GM13976 (cell line): ENCODE measurements around the gene PTPN1.
A peak's percentile ranks its signal among the peaks of the same experiment; 100 is the strongest.

Experiments
- DNase-seq: peaks from one replicate; pipeline ENCODE4 v3.0.0; 2012; ENCODE audit warnings: low spot score
- in situ Hi-C: fragments of 300-500 bp; cut with MboI; formaldehyde crosslinking; loops from one replicate; pipeline ENCODE4 v1.12.0; 2022; ENCODE audit warnings: low sequenced_read_pairs, mixed read lengths, inconsistent platforms; ENCODE audit not compliant: unreplicated experiment
- TF ChIP-seq, protein P1 (sequence below): IDR thresholded peaks from 2 replicates; pipeline ENCODE4 v1.5.1; 2012; ENCODE audit warnings: borderline replicate concordance, mild to moderate bottlenecking; ENCODE audit not compliant: insufficient read depth; ENCODE audit errors: extremely low read depth, missing control alignments, control extremely low read depth

Gene PTPN1

DNA sequence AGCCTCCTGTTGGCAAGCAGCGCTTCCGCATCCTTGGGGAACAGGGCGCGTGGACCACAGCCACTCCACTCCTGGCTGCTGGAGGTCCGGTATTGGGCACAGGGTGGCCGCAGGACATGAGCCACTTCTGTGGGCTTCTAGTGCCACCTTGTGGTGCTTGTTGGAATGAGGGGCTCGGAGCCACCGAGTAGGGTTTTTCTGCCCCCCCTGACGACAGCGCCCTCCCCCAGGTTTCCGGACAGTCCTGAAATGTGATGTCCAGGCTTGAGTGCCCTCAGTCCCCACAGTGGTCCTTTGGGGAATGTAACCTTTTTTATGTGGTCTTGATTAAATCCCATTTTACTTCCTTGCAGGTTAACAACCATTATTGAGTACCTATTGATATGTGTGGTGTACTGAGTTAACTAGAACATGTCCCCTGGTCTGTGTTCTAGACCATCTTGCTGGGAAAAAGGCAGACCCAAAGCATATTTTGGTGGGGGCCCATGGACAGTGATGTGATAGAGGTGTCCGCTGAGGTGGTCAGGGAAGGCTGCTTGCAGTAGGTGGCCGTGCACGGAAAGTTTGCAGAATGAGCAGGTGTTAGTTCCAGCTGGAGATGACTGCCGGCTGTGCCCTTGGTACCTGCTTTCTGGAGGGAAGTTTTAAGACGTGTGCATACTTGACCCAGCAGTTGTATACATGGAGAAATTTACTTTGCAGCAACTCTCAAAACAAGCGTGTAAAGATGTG lies 70.0 kb downstream of the PTPN1 start:
- TF ChIP-seq, protein P1, sequence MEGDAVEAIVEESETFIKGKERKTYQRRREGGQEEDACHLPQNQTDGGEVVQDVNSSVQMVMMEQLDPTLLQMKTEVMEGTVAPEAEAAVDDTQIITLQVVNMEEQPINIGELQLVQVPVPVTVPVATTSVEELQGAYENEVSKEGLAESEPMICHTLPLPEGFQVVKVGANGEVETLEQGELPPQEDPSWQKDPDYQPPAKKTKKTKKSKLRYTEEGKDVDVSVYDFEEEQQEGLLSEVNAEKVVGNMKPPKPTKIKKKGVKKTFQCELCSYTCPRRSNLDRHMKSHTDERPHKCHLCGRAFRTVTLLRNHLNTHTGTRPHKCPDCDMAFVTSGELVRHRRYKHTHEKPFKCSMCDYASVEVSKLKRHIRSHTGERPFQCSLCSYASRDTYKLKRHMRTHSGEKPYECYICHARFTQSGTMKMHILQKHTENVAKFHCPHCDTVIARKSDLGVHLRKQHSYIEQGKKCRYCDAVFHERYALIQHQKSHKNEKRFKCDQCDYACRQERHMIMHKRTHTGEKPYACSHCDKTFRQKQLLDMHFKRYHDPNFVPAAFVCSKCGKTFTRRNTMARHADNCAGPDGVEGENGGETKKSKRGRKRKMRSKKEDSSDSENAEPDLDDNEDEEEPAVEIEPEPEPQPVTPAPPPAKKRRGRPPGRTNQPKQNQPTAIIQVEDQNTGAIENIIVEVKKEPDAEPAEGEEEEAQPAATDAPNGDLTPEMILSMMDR: peak; percentile 62
- in situ Hi-C loops: no loop called here
- DNase-seq: peak; percentile 79

DNA sequence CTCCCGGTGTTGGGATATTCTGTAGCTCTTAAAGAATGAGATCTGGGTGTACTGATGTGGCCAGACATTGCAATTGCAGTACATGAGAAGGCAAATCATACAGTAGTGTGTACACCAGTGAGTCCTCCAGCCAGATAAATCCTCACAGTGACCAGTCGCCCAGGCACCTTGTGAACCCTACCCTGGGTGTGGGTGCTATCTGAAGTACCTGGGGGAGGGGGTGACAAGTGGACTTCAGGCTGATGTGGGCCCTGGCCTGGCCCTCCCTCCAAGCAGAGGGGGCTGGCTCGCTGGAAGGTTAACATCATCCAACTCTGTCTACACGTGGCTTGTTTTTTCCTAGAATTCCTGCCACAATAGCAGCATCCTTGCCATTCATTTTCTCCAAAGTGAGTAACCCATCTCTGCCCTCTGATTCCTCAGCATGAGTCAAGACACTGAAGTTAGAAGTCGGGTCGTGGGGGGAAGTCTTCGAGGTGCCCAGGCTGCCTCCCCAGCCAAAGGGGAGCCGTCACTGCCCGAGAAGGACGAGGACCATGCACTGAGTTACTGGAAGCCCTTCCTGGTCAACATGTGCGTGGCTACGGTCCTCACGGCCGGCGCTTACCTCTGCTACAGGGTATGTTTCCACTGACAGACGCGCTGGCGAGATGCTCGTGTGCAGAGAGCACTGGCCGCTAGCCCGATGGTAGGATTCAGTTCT lies 70.8 kb downstream of the PTPN1 start:
- in situ Hi-C loops: no loop called here
- no peak for DNase-seq
- TF ChIP-seq, protein P1: no peak

DNA sequence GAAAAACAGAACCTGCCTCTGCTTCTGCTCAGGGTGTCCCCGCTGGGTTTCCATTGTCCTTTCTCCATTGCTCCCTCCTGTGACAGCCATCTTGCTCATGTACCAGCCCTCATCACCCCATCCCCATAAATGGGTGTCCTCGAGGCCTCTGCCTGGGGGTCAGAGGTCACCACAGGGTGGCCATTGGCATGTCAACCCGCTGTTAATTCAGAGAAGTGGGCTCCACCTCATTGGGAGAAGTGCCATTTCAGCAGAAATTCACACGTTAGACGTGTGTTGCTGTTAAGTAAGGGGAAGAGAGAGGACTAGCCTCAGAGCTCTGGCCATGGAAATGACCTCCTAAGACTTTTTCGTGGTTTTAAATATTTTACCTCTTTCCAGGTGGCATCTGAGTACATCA lies 71.9 kb downstream of the PTPN1 start:
- in situ Hi-C loops: no loop called here
- TF ChIP-seq, protein P1: no peak
- DNase-seq: no peak

DNA sequence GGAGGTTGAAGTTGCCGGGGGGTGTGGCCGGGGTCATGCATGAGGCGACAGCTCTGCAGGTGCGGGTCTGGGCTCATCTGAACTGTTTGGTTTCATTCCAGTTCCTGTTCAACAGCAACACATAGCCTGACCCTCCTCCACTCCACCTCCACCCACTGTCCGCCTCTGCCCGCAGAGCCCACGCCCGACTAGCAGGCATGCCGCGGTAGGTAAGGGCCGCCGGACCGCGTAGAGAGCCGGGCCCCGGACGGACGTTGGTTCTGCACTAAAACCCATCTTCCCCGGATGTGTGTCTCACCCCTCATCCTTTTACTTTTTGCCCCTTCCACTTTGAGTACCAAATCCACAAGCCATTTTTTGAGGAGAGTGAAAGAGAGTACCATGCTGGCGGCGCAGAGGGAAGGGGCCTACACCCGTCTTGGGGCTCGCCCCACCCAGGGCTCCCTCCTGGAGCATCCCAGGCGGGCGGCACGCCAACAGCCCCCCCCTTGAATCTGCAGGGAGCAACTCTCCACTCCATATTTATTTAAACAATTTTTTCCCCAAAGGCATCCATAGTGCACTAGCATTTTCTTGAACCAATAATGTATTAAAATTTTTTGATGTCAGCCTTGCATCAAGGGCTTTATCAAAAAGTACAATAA lies 72.5 kb downstream of the PTPN1 start:
- no peak for DNase-seq
- TF ChIP-seq, protein P1: no peak
- in situ Hi-C loops: no loop called here

DNA sequence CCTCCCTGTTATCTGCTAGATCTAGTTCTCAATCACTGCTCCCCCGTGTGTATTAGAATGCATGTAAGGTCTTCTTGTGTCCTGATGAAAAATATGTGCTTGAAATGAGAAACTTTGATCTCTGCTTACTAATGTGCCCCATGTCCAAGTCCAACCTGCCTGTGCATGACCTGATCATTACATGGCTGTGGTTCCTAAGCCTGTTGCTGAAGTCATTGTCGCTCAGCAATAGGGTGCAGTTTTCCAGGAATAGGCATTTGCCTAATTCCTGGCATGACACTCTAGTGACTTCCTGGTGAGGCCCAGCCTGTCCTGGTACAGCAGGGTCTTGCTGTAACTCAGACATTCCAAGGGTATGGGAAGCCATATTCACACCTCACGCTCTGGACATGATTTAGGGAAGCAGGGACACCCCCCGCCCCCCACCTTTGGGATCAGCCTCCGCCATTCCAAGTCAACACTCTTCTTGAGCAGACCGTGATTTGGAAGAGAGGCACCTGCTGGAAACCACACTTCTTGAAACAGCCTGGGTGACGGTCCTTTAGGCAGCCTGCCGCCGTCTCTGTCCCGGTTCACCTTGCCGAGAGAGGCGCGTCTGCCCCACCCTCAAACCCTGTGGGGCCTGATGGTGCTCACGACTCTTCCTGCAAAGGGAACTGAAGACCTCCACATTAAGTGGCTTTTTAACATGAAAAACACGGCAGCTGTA lies 73.4 kb downstream of the PTPN1 start:
- TF ChIP-seq, protein P1: no peak
- in situ Hi-C loops: no loop called here
- DNase-seq: no peak

DNA sequence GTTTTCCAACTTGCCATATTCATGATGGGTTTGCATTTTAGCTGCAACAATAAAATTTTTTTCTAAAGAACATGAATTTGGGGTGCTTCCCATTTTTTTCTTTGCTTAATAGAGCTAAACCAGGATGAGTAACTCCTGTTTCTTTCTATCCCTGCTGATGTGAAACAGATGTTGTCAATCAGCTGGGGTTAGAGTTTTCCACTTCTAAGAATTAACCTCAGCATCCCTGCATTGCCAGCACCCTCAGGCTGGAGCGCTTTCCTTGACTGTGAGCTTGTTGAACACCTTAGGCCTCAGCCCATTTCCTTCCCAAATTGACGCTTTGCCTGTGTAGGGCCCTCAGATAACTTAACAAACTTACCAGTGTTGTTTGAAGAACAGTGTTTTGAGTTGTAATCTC lies 74.5 kb downstream of the PTPN1 start:
- no peak for DNase-seq
- in situ Hi-C loops: no loop called here
- TF ChIP-seq, protein P1: no peak
